Lower leg skin (tissue), 3 donors: ENCODE results near the gene CPN1.

Source experiments
- POLR2A ChIP-seq, 2 donors: fragments of 450-650 bp; IDR thresholded peaks; one replicate each; pipeline ENCODE4 v1.6.1; 2016 to 2017; ENCODE audit warnings: antibody characterized with exemption in 2 of 2, mild to moderate bottlenecking in 1 of 2, moderate library complexity in 1 of 2
- TF ChIP-seq, protein P1 (sequence below), 3 donors: fragments of 450-650 bp; IDR thresholded peaks; one replicate each; pipeline ENCODE4 v1.5.1; 2016; ENCODE audit warnings: antibody characterized with exemption in 3 of 3, mild to moderate bottlenecking in 3 of 3, moderate library complexity in 2 of 3

DNA sequence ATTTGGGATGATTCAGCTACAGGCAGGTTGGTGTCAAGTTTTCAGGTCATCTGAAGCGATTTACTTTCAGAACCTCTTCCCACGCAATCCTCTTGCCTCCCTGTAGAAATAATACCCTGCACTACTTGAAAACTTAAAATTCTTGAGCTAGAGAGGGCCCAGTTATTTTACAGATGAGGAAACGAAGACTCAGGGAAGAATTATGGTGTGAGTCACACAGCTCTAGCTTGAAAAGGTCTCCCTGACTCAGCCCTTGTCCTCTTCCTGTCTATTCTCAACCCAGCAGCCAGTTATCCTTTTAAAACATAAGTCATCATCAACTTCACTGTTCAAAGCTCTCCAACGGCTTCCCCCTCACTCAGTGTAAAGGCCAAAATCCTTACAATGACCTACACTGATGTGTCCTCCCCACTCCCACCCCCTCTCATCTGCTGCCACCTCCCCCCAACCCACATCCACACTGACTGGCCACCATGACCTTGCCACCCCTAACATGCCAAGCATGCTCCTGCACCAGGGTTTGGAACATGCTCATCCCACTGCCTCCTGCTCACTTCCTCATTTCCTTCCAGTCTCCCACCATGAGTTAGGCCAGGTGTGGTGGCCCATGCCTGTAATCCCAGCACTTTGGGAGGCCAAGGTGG lies 75.3 kb downstream of the CPN1 start:
- TF ChIP-seq, protein P1, sequence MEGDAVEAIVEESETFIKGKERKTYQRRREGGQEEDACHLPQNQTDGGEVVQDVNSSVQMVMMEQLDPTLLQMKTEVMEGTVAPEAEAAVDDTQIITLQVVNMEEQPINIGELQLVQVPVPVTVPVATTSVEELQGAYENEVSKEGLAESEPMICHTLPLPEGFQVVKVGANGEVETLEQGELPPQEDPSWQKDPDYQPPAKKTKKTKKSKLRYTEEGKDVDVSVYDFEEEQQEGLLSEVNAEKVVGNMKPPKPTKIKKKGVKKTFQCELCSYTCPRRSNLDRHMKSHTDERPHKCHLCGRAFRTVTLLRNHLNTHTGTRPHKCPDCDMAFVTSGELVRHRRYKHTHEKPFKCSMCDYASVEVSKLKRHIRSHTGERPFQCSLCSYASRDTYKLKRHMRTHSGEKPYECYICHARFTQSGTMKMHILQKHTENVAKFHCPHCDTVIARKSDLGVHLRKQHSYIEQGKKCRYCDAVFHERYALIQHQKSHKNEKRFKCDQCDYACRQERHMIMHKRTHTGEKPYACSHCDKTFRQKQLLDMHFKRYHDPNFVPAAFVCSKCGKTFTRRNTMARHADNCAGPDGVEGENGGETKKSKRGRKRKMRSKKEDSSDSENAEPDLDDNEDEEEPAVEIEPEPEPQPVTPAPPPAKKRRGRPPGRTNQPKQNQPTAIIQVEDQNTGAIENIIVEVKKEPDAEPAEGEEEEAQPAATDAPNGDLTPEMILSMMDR (IDR thresholded peaks at IDR 0.05), result no peak
- TF ChIP-seq POLR2A (IDR thresholded peaks at IDR 0.05), result no peak
